Activated naive CD8-positive, alpha-beta T cell treated with anti-CD3 and anti-CD28 coated beads, Interleukin-2, amount 50 U/mL, for 24 hours (primary cell): Measurements from ENCODE around the gene LGALS1.
A peak's percentile ranks its signal among the peaks of the same experiment; 100 is the strongest.
"Not testable (repeated sequence)": the region's sequence is repeated elsewhere in the genome, so short reads cannot be mapped to it uniquely, and the experiment has no call there.

Experiments
- ATAC-seq: fragments of 150-1000 bp; cut with Tn5 transposase; one replicate; pipeline ENCODE4 v1.10.0; 2021
- DNase-seq: peaks from one replicate; pipeline ENCODE4 v3.0.0; 2021
- H3K27ac Mint-ChIP-seq: one replicate; pipeline ENCODE4 v1.8.0; 2021; ENCODE audit warnings: mild to moderate bottlenecking, mixed read lengths
- H3K27me3 Mint-ChIP-seq: one replicate; pipeline ENCODE4 v1.8.0; 2021; ENCODE audit warnings: mixed read lengths
- H3K36me3 Mint-ChIP-seq: one replicate; pipeline ENCODE4 v1.8.0; 2021; ENCODE audit warnings: low read depth, mixed read lengths
- H3K4me1 Mint-ChIP-seq: one replicate; pipeline ENCODE4 v1.8.0; 2021; ENCODE audit warnings: mixed read lengths
- H3K4me3 Mint-ChIP-seq: one replicate; pipeline ENCODE4 v1.8.0; 2021; ENCODE audit warnings: mild to moderate bottlenecking, moderate library complexity, mixed read lengths
- H3K9me3 Mint-ChIP-seq: one replicate; pipeline ENCODE4 v1.8.0; 2021; ENCODE audit warnings: mixed read lengths

LGALS1 gene

GRCh38 chr22:37705205-37705604 lies 29.8 kb downstream of the LGALS1 start:
- no peaks in the 10 kb centered on the region for H3K36me3 Mint-ChIP-seq
- ATAC-seq (no peak), DNase-seq (no peak)
- H3K27ac Mint-ChIP-seq = no peak overlapping the region
- H3K4me3 Mint-ChIP-seq = no peak overlapping the region
- no peaks in the 10 kb centered on the region for H3K4me1 Mint-ChIP-seq
- no peaks in the 10 kb centered on the region for H3K27me3 Mint-ChIP-seq
- H3K9me3 Mint-ChIP-seq = no peaks in the 10 kb centered on the region

- no peaks in the 10 kb centered on the region for H3K9me3 Mint-ChIP-seq
- H3K36me3 Mint-ChIP-seq = no peaks in the 10 kb centered on the region
- H3K27ac Mint-ChIP-seq = no peak overlapping the region
- ATAC-seq (no peak), DNase-seq (no peak)
- H3K27me3 Mint-ChIP-seq = no peaks in the 10 kb centered on the region
- H3K4me1 Mint-ChIP-seq = no peaks in the 10 kb centered on the region
- H3K4me3 Mint-ChIP-seq = no peak overlapping the region
Observed at GRCh38 chr22:37708580-37709444, 33.4 kb downstream of the LGALS1 start.

GRCh38 chr22:37709445-37709765 lies 34.0 kb downstream of the LGALS1 start:
- no peak for DNase-seq
- Mint-ChIP-seq H3K9me3 (no peaks in the 10 kb centered on the region), H3K27me3 (no peaks in the 10 kb centered on the region), H3K4me3 (no peak overlapping the region), H3K36me3 (no peaks in the 10 kb centered on the region), H3K27ac (no peak overlapping the region), H3K4me1 (no peaks in the 10 kb centered on the region)
- ATAC-seq = no peak

- no peak overlapping the region for H3K27ac Mint-ChIP-seq
- no peaks in the 10 kb centered on the region for H3K36me3 Mint-ChIP-seq
- no peak overlapping the region for H3K4me3 Mint-ChIP-seq
- no peaks in the 10 kb centered on the region for H3K9me3 Mint-ChIP-seq
- no peaks in the 10 kb centered on the region for H3K27me3 Mint-ChIP-seq
- ATAC-seq (peak; percentile 20), DNase-seq (no peak)
- no peaks in the 10 kb centered on the region for H3K4me1 Mint-ChIP-seq
Observed at GRCh38 chr22:37710675-37711074, 35.2 kb downstream of the LGALS1 start.

GRCh38 chr22:37711490-37711889 lies 36.1 kb downstream of the LGALS1 start:
- ATAC-seq (no peak), DNase-seq (no peak)
- no peaks in the 10 kb centered on the region for H3K4me1 Mint-ChIP-seq
- no peak overlapping the region for H3K4me3 Mint-ChIP-seq
- no peaks in the 10 kb centered on the region for H3K27me3 Mint-ChIP-seq
- no peaks in the 10 kb centered on the region for H3K9me3 Mint-ChIP-seq
- H3K36me3 Mint-ChIP-seq = no peaks in the 10 kb centered on the region
- no peak overlapping the region for H3K27ac Mint-ChIP-seq

GRCh38 chr22:37713761-37714160 lies 38.3 kb downstream of the LGALS1 start:
- Mint-ChIP-seq H3K4me3 (no peak overlapping the region), H3K4me1 (no peaks in the 10 kb centered on the region), H3K27ac (no peak overlapping the region), H3K36me3 (no peaks in the 10 kb centered on the region), H3K27me3 (no peaks in the 10 kb centered on the region), H3K9me3 (no peaks in the 10 kb centered on the region)
- DNase-seq (no peak), ATAC-seq (no peak)

- Mint-ChIP-seq H3K4me1 (no peaks in the 10 kb centered on the region), H3K27me3 (no peaks in the 10 kb centered on the region), H3K36me3 (no peaks in the 10 kb centered on the region), H3K9me3 (no peaks in the 10 kb centered on the region), H3K27ac (no peak overlapping the region), H3K4me3 (no peak overlapping the region)
- DNase-seq (no peak), ATAC-seq (no peak)
Observed at GRCh38 chr22:37714634-37715033, 39.2 kb downstream of the LGALS1 start.

GRCh38 chr22:37715760-37716159 lies 40.3 kb downstream of the LGALS1 start:
- no peak overlapping the region for H3K4me3 Mint-ChIP-seq
- DNase-seq = no peak
- H3K36me3 Mint-ChIP-seq = no peaks in the 10 kb centered on the region
- no peaks in the 10 kb centered on the region for H3K9me3 Mint-ChIP-seq
- H3K27ac Mint-ChIP-seq = no peak overlapping the region
- H3K27me3 Mint-ChIP-seq = no peaks in the 10 kb centered on the region
- H3K4me1 Mint-ChIP-seq = no peaks in the 10 kb centered on the region
- ATAC-seq = no peak

- Mint-ChIP-seq H3K9me3 (no peaks in the 10 kb centered on the region), H3K36me3 (no peaks in the 10 kb centered on the region), H3K4me1 (no peaks in the 10 kb centered on the region), H3K27ac (no peak overlapping the region), H3K27me3 (no peaks in the 10 kb centered on the region), H3K4me3 (no peak overlapping the region)
- DNase-seq = no peak
- ATAC-seq = no peak
Observed at GRCh38 chr22:37716708-37717107, 41.3 kb downstream of the LGALS1 start.

- H3K27me3 Mint-ChIP-seq, DNase-seq, H3K27ac Mint-ChIP-seq, H3K9me3 Mint-ChIP-seq, H3K4me1 Mint-ChIP-seq, H3K4me3 Mint-ChIP-seq, H3K36me3 Mint-ChIP-seq, ATAC-seq: not testable (repeated sequence)
Observed at GRCh38 chr22:37717235-37717634, 41.8 kb downstream of the LGALS1 start.

- ATAC-seq, H3K4me3 Mint-ChIP-seq, H3K4me1 Mint-ChIP-seq, H3K27ac Mint-ChIP-seq, H3K36me3 Mint-ChIP-seq, H3K9me3 Mint-ChIP-seq, DNase-seq, H3K27me3 Mint-ChIP-seq: not testable (repeated sequence)
Observed at GRCh38 chr22:37717746-37718305, 42.4 kb downstream of the LGALS1 start.

GRCh38 chr22:37725551-37726240 lies 50.3 kb downstream of the LGALS1 start:
- DNase-seq (no peak), ATAC-seq (no peak)
- Mint-ChIP-seq H3K4me1 (no peaks in the 10 kb centered on the region), H3K9me3 (no peaks in the 10 kb centered on the region), H3K36me3 (peaks cover 3% of the 10 kb centered on the region), H3K27me3 (no peaks in the 10 kb centered on the region), H3K4me3 (no peak overlapping the region), H3K27ac (no peak overlapping the region)

- H3K4me1 Mint-ChIP-seq = no peaks in the 10 kb centered on the region
- no peaks in the 10 kb centered on the region for H3K9me3 Mint-ChIP-seq
- no peaks in the 10 kb centered on the region for H3K27me3 Mint-ChIP-seq
- H3K27ac Mint-ChIP-seq = no peak overlapping the region
- DNase-seq (no peak), ATAC-seq (peak; percentile 28)
- no peak overlapping the region for H3K4me3 Mint-ChIP-seq
- peaks cover 3% of the 10 kb centered on the region for H3K36me3 Mint-ChIP-seq
Observed at GRCh38 chr22:37726241-37726887, 50.9 kb downstream of the LGALS1 start.

GRCh38 chr22:37728620-37729019 lies 53.2 kb downstream of the LGALS1 start:
- H3K36me3 Mint-ChIP-seq = peaks cover under 1% of the 10 kb centered on the region
- H3K27me3 Mint-ChIP-seq = no peaks in the 10 kb centered on the region
- ATAC-seq (no peak), DNase-seq (no peak)
- H3K4me3 Mint-ChIP-seq = no peak overlapping the region
- no peaks in the 10 kb centered on the region for H3K9me3 Mint-ChIP-seq
- H3K27ac Mint-ChIP-seq = no peak overlapping the region
- H3K4me1 Mint-ChIP-seq = no peaks in the 10 kb centered on the region
